ENCODE results near the gene MTA3. TPM values are rescaled to one million over a fixed set of nuclear protein-coding genes. Genes with fewer than 3 reads are reported as not detected.

MTA3 gene
- total and polyA plus RNA-seq, 2 of the 8 experiments (the other 6 are each of a cell fraction or from before 2014, with no cell fraction given), result 125 to 184 TPM

- Histone ChIP-seq H4K20me1 (replicated peaks in 1 of 2; ENCODE audit: control insufficient read depth in 1 of 2, insufficient read depth in 2 of 2, low read length in 2 of 2) (peaks cover 0 to 2% of the 10 kb centered on the region in 2 experiments), H3K27me3 (replicated peaks in 1 of 4; ENCODE audit: control insufficient read depth in 3 of 4, extremely low read depth in 1 of 4, insufficient read depth in 3 of 4, low read length in 3 of 4) (no peaks in the 10 kb centered on the region), H2AK5ac (ENCODE audit: low read depth, low read length) (no peak overlapping the region), H4K5ac (ENCODE audit: insufficient read length, low read depth, low read length) (no peak overlapping the region), H3K9ac (replicated peaks in 1 of 4; ENCODE audit: extremely low read depth in 1 of 4, low read depth in 3 of 4, low read length in 3 of 4) (no peak overlapping the region), H3K18ac (ENCODE audit: extremely low read depth, low read length) (no peak overlapping the region), H3K56ac (replicated peaks; ENCODE audit: insufficient read length, low read depth, low read length) (no peak overlapping the region), H2BK120ac (replicated peaks; ENCODE audit: low read depth, low read length) (no peak overlapping the region), H3K9me3 (ENCODE audit: insufficient read depth in 2 of 2, low read depth in 1 of 2, low read length in 1 of 2) (no peaks in the 10 kb centered on the region), H3K27ac (ENCODE audit: low read depth, low read length) (no peak overlapping the region; the same call in 1 of the 2 replicates), H3K4me1 (replicated peaks in 1 of 4; ENCODE audit: control insufficient read depth in 3 of 4, insufficient read depth in 4 of 4, low read length in 3 of 4) (peaks cover 0 to 8% (median 4%) of the 10 kb centered on the region in 4 experiments; a peak in 3 of 7 replicates), H4K91ac (replicated peaks; ENCODE audit: insufficient read length, low read length) (no peak overlapping the region), H3K23me2 (ENCODE audit: low read depth, low read length) (no peaks in the 10 kb centered on the region; the same call in 1 of the 2 replicates), H3K4ac (replicated peaks; ENCODE audit: insufficient read length, low read depth, low read length) (no peak overlapping the region), H3K36me3 (ENCODE audit: control insufficient read depth in 2 of 4, insufficient read depth in 4 of 4, low read length in 3 of 4) (peaks cover 2 to 60% (median 19%) of the 10 kb centered on the region in 4 experiments; a peak in 7 of 8 replicates), H3K23ac (ENCODE audit: insufficient read length) (no peak overlapping the region), H2BK5ac (ENCODE audit: low read depth, low read length) (no peak overlapping the region), H4K8ac (ENCODE audit: extremely low read depth, insufficient read depth, low read length) (no peak overlapping the region), H3K79me1 (ENCODE audit: low read depth, low read length) (no peaks in the 10 kb centered on the region), H3K4me3 (ENCODE audit: extremely low read depth in 1 of 4, insufficient read depth in 2 of 4, low read depth in 3 of 4, low read length in 4 of 4) (no peak overlapping the region), H3K4me2 (ENCODE audit: insufficient read depth in 1 of 2, low read depth in 2 of 2, low read length in 2 of 2) (no peak overlapping the region), H2BK12ac (ENCODE audit: low read depth, low read length) (no peak overlapping the region), H2BK20ac (ENCODE audit: low read length) (no peak overlapping the region), H3K79me2 (ENCODE audit: control insufficient read depth in 1 of 2, insufficient read depth in 2 of 2, low read length in 2 of 2) (no peaks in the 10 kb centered on the region), H2AFZ (ENCODE audit: low read length) (no peak overlapping the region), H3K14ac (ENCODE audit: insufficient read length) (no peak overlapping the region), H2BK15ac (ENCODE audit: low read length) (no peak overlapping the region)
- CTCF ChIA-PET (ENCODE audit: partially characterized antibody), result interaction anchor here (1.1 to 1.3 kb wide), 2 partner anchors 21 to 45 kb away, joined by 3 read pairs; no protein-coding TSS in a partner anchor
- no peak for DNase-seq (ENCODE audit: low read depth in 1 of 2, low spot score in 2 of 2)
- WGBS, 2 experiments (ENCODE audit: extremely low coverage in 1 of 2, insufficient coverage in 1 of 2, insufficient read length in 1 of 2, insufficient replicate concordance in 2 of 2, low coverage in 1 of 2, low lambda C conversion rate in 2 of 2, missing lambda C conversion rate in 1 of 2), result 60% methylated on average over 6 of the region's 6 CpGs; no CpG with 5 or more reads in 1 of the 2 experiments
- POLR2A ChIA-PET (ENCODE audit: partially characterized antibody), result interaction anchor here (0.6 to 1.5 kb wide), 2 partner anchors 9 to 91 kb away, joined by 3 to 4 read pairs; no protein-coding TSS in a partner anchor
- no peak for FAIRE-seq
- no peak for TF ChIP-seq USF2 (IDR thresholded peaks at IDR 0.05; ENCODE audit: low read length)
- TF ChIP-seq MAX (IDR thresholded peaks at IDR 0.05), result no peak
- no peak for TF ChIP-seq TCF12 (IDR thresholded peaks at IDR 0.05; ENCODE audit: low read depth, low read length)
- no peak for TF ChIP-seq SAP30 (IDR thresholded peaks at IDR 0.05; ENCODE audit: insufficient read depth, insufficient replicate concordance, low read length)
- no peak for TF ChIP-seq KDM1A (IDR thresholded peaks at IDR 0.05; ENCODE audit: borderline replicate concordance, low read length)
- no peak for TF ChIP-seq JUND (IDR thresholded peaks at IDR 0.05; ENCODE audit: low read length)
- no peak for TF ChIP-seq TEAD4 (IDR thresholded peaks at IDR 0.05; ENCODE audit: low read depth, low read length)
- TF ChIP-seq TAF7 (optimal IDR thresholded peaks at IDR 0.05; ENCODE audit: borderline replicate concordance, low read depth, low read length), result no peak
- no peak for TF ChIP-seq KDM4A (IDR thresholded peaks at IDR 0.05; ENCODE audit: low read depth, low read length, severe bottlenecking)
- no peak for TF ChIP-seq RAD21 (IDR thresholded peaks at IDR 0.05 in 1 of 2, conservative IDR thresholded peaks at IDR 0.05 in 1 of 2; ENCODE audit: low read depth in 2 of 2, low read length in 2 of 2)
These were observed 139.7 kb downstream of the MTA3 start for GRCh38 chr2:42708179-42708578.

All from H1 (cell line).